Duodenal mucosa (tissue), 2 donors: ENCODE measurements around the gene TMEM164.

Experiments used
- H3K27ac ChIP-seq: one replicate; pipeline ENCODE4 v1.7.0; 2013; ENCODE audit warnings: low read depth, low read length
- H3K27me3 ChIP-seq, 2 donors: one replicate each; pipeline ENCODE4 v1.7.0; 2013; ENCODE audit warnings: low read length in 2 of 2, control low read depth in 1 of 2; ENCODE audit not compliant: insufficient read depth in 2 of 2, control insufficient read depth in 1 of 2
- H3K36me3 ChIP-seq, 2 donors: one replicate each; pipeline ENCODE4 v1.7.0; 2013; ENCODE audit warnings: low read length in 2 of 2, control low read depth in 1 of 2; ENCODE audit not compliant: insufficient read depth in 2 of 2, control insufficient read depth in 1 of 2
- H3K4me1 ChIP-seq, 2 donors: one replicate each; pipeline ENCODE4 v1.7.0; 2013; ENCODE audit warnings: low read length in 2 of 2, control low read depth in 1 of 2; ENCODE audit not compliant: insufficient read depth in 2 of 2, control insufficient read depth in 1 of 2
- H3K4me3 ChIP-seq, 2 donors: one replicate each; pipeline ENCODE4 v1.7.0; 2013; ENCODE audit warnings: low read length in 2 of 2, low read depth in 1 of 2
- H3K9ac ChIP-seq, 2 donors: one replicate each; pipeline ENCODE4 v1.7.0; 2013; ENCODE audit warnings: low read length in 2 of 2, low read depth in 1 of 2
- H3K9me3 ChIP-seq, 2 donors: one replicate each; pipeline ENCODE4 v1.7.0; 2013; ENCODE audit warnings: low read length in 2 of 2, control low read depth in 1 of 2; ENCODE audit not compliant: control insufficient read depth in 1 of 2

Gene TMEM164

GRCh38 chrX:110183314-110183713, 180.4 kb downstream of the TMEM164 start:
- Histone ChIP-seq H3K27ac (no peak overlapping the region), H3K36me3 (peaks cover 8% of the 10 kb centered on the region in 2 donors), H3K4me1 (peaks cover 0 to 4% of the 10 kb centered on the region in 2 donors), H3K9me3 (no peaks in the 10 kb centered on the region), H3K9ac (no peak overlapping the region), H3K27me3 (no peaks in the 10 kb centered on the region), H3K4me3 (no peak overlapping the region)

DNA sequence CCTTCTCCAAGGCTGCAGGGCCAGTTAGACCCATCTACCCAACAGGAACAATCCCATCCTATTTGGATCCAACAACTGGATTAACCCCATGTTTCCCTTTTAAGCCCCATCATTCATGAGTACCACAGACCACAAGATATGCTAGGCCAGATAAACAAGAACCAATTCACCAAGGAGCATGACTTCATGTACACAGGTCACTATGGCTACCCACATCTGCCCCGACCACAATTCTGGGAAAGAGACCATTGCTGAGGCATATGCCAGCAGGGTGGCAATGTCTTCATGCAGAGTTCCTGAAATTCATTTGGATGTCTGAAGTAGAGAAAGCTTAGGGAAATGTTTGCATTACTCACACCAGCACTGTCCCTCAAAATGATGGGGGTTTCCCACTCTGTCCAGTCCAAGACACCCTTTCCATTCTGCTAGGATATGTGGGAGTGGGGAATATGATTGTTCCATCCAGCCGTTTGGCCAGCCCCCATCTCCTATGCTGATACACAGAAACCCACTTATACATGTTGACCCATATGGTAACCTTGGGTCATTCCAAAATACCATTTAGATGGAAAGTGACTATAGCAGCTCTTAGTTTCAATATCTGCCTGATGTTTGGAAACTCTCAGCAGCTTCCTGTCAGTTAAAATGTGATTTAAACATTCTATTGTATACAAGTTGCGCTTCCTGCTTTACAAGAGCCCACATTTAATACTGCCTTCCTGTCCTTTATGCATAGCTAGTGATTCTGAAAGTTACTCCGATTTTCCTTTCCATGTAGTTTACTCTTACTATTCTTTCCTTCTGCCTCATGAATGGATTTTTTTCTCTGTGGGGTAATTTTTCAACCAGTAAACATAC, 186.0 kb downstream of the TMEM164 start:
- no peak overlapping the region for H3K4me3 ChIP-seq
- H3K27me3 ChIP-seq = no peaks in the 10 kb centered on the region
- no peak overlapping the region for H3K27ac ChIP-seq
- H3K9ac ChIP-seq = no peak overlapping the region
- H3K4me1 ChIP-seq = no peaks in the 10 kb centered on the region
- H3K36me3 ChIP-seq = no peaks in the 10 kb centered on the region
- H3K9me3 ChIP-seq = no peaks in the 10 kb centered on the region

- no peak overlapping the region for H3K4me3 ChIP-seq
- no peaks in the 10 kb centered on the region for H3K4me1 ChIP-seq
- H3K9ac ChIP-seq = no peak overlapping the region
- no peaks in the 10 kb centered on the region for H3K36me3 ChIP-seq
- no peaks in the 10 kb centered on the region for H3K9me3 ChIP-seq
- no peak overlapping the region for H3K27ac ChIP-seq
- no peaks in the 10 kb centered on the region for H3K27me3 ChIP-seq
Measured at GRCh38 chrX:110192516-110192915, 189.6 kb downstream of the TMEM164 start.

GRCh38 chrX:110194977-110195376, 192.1 kb downstream of the TMEM164 start:
- H3K36me3 ChIP-seq = peaks cover 3 to 5% of the 10 kb centered on the region in 2 donors
- H3K4me3 ChIP-seq = no peak overlapping the region
- H3K9ac ChIP-seq = no peak overlapping the region
- no peak overlapping the region for H3K27ac ChIP-seq
- H3K9me3 ChIP-seq = no peaks in the 10 kb centered on the region
- H3K27me3 ChIP-seq = no peaks in the 10 kb centered on the region
- H3K4me1 ChIP-seq = no peaks in the 10 kb centered on the region

DNA sequence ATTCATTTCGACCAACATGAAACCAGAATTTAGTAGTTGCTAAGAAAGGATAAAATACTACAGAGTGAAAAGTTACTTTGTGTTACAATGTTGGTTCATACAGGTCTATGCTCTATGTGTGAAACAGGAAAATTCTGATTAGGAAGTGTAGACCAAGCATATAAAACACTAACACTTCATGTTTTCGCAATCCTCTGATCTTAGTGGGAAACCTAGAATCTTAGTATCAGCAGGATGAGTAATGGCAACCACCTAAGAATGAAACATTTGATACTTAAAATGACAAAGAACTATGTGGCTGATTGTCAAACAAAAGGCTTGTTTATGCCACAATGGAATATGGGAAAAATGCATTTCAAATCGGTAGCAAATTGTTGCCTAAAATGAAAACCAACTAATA, 198.9 kb downstream of the TMEM164 start:
- H3K27me3 ChIP-seq = no peaks in the 10 kb centered on the region

DNA sequence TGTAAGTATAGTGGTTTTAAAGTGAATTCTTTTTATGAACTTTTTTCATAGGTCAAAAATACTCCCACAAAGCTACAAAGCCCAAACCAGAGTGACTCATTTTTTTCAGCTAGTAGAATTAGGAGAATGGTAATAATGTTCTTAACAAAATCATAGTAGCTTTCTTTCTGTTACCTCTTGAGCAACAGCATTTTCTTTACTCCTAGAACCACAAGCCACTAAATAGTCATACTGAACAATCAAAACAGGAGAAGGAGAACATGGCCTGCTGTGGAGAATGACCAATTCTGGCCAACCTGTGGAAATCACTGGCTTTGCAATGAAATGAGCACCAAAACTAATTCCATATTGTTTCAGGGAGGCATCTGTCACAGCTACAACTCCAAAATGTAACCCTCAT, 202.1 kb downstream of the TMEM164 start:
- Histone ChIP-seq H3K27ac (no peak overlapping the region), H3K4me3 (no peak overlapping the region), H3K36me3 (no peaks in the 10 kb centered on the region), H3K9ac (no peak overlapping the region), H3K4me1 (no peaks in the 10 kb centered on the region), H3K27me3 (no peaks in the 10 kb centered on the region), H3K9me3 (no peaks in the 10 kb centered on the region)

More for the DNA sequence above, 198.9 kb downstream of the TMEM164 start:
- Histone ChIP-seq H3K4me1 (no peaks in the 10 kb centered on the region), H3K9ac (no peak overlapping the region), H3K4me3 (no peak overlapping the region), H3K27ac (no peak overlapping the region), H3K36me3 (peaks cover 3 to 5% of the 10 kb centered on the region in 2 donors), H3K9me3 (no peaks in the 10 kb centered on the region)

- Histone ChIP-seq H3K36me3 (no peaks in the 10 kb centered on the region), H3K4me3 (no peak overlapping the region), H3K27ac (no peak overlapping the region), H3K27me3 (no peaks in the 10 kb centered on the region), H3K9me3 (no peaks in the 10 kb centered on the region), H3K4me1 (no peaks in the 10 kb centered on the region), H3K9ac (no peak overlapping the region)
Measured at GRCh38 chrX:110208092-110208491, 205.2 kb downstream of the TMEM164 start.

DNA sequence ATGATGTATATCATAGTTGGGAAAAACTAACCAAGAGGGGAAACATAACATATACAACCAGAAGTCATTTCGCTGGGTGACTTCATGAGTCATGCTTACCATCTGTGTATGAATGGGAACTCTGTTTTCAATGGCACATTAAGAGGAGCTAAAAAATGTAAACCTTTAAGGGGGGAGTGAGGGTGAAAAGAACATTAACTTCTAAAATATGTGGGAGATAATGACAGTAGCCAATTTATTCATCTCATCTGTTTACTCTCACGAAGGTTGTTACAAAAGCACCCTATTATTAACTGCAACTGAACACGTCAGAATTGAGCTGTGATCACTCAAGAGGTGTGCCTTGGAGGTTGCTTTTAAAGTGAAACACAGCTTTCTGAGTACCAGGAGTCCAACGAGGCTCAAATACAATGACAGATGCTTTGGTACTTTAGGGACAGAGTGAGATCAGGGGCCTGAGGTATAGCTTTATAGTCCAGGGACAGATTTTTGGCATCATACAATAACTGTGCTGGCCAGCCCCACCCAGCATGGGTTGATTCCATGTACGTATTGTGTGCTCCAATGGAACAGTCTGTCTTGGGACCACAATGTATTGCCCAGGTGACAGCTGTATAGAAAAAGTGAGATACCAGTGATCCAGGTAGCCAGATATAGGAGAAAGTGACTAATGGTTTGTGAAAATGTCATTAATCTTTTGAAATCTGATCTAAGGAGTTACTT, 207.7 kb downstream of the TMEM164 start:
- Histone ChIP-seq H3K4me1 (peaks cover 0 to 4% of the 10 kb centered on the region in 2 donors), H3K36me3 (no peaks in the 10 kb centered on the region), H3K4me3 (no peak overlapping the region), H3K9me3 (no peaks in the 10 kb centered on the region), H3K27ac (no peak overlapping the region), H3K27me3 (no peaks in the 10 kb centered on the region), H3K9ac (no peak overlapping the region)

DNA sequence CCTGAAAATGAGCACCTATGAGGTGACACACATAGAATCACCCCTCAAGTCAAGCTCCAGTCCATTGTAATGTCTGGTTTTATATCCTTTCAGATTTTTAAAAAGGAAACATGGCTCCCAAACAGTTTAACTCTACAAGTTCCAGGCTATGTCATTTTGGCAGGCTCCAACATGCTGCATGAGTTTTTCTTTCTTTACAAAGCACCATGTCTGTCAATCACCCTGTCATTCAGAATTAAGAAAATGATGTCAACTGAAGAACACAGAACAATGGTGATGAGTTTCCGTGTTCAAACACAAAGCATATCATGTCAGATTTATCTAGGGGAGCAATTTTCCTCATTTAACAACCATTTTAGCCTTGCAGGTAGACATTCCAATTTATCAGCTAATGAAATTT, 208.4 kb downstream of the TMEM164 start:
- Histone ChIP-seq H3K36me3 (no peaks in the 10 kb centered on the region), H3K4me3 (no peak overlapping the region), H3K9me3 (no peaks in the 10 kb centered on the region), H3K27me3 (no peaks in the 10 kb centered on the region), H3K9ac (no peak overlapping the region), H3K4me1 (peaks cover 0 to 5% of the 10 kb centered on the region in 2 donors), H3K27ac (no peak overlapping the region)

- H3K4me3 ChIP-seq = no peak overlapping the region
- H3K27me3 ChIP-seq = no peaks in the 10 kb centered on the region
- no peaks in the 10 kb centered on the region for H3K9me3 ChIP-seq
- no peak overlapping the region for H3K9ac ChIP-seq
- H3K36me3 ChIP-seq = no peaks in the 10 kb centered on the region
- H3K4me1 ChIP-seq = peaks cover 0 to 5% of the 10 kb centered on the region in 2 donors
- H3K27ac ChIP-seq = no peak overlapping the region
Measured at GRCh38 chrX:110212299-110212698, 209.4 kb downstream of the TMEM164 start.
